ENCODE data around the gene FAM124A.

Gene FAM124A

GRCh38 chr13:51222037-51222685, at the start of gene FAM124A:
Gene FAM124A (plus strand): TSS chr13:51222398. CDS start chr13:51222502, 104 bp downstream.
- peak; percentile 54 for DNase-seq

GRCh38 chr13:51175021-51175420, 47.2 kb upstream of the FAM124A start:
- no peak for DNase-seq

- DNase-seq: no peak
Measured at GRCh38 chr13:51175639-51176038, 46.6 kb upstream of the FAM124A start.

- DNase-seq: no peak
Measured at GRCh38 chr13:51177188-51177587, 45.0 kb upstream of the FAM124A start.

GRCh38 chr13:51178456-51179074, 43.6 kb upstream of the FAM124A start:
- DNase-seq: no peak

- no peak for DNase-seq
Measured at GRCh38 chr13:51179432-51179971, 42.7 kb upstream of the FAM124A start.

GRCh38 chr13:51180853-51181511, 41.2 kb upstream of the FAM124A start:
- DNase-seq: no peak

GRCh38 chr13:51181786-51182383, 40.3 kb upstream of the FAM124A start:
- no peak for DNase-seq

GRCh38 chr13:51191743-51192142, 30.5 kb upstream of the FAM124A start:
- DNase-seq: no peak

- DNase-seq: no peak
Measured at GRCh38 chr13:51192348-51192747, 29.9 kb upstream of the FAM124A start.

GRCh38 chr13:51193387-51193786, 28.8 kb upstream of the FAM124A start:
- no peak for DNase-seq

- no peak for DNase-seq
Measured at GRCh38 chr13:51194942-51195341, 27.3 kb upstream of the FAM124A start.

- DNase-seq: no peak
Measured at GRCh38 chr13:51201886-51202285, 20.3 kb upstream of the FAM124A start.

- DNase-seq: no peak
Measured at GRCh38 chr13:51202477-51203046, 19.6 kb upstream of the FAM124A start.

GRCh38 chr13:51206584-51206983, 15.6 kb upstream of the FAM124A start:
- DNase-seq: no peak

- no peak for DNase-seq
Measured at GRCh38 chr13:51207881-51208280, 14.3 kb upstream of the FAM124A start.

- DNase-seq: no peak
Measured at GRCh38 chr13:51208716-51209115, 13.5 kb upstream of the FAM124A start.

- no peak for DNase-seq
Measured at GRCh38 chr13:51211910-51212309, 10.3 kb upstream of the FAM124A start.

GRCh38 chr13:51212758-51213157, 9.4 kb upstream of the FAM124A start:
- no peak for DNase-seq

GRCh38 chr13:51213173-51213728, 8.9 kb upstream of the FAM124A start:
- DNase-seq: no peak

- DNase-seq: no peak
Measured at GRCh38 chr13:51218626-51219025, 3.6 kb upstream of the FAM124A start.

GRCh38 chr13:51220706-51221105, 1.5 kb upstream of the FAM124A start:
- DNase-seq: no peak

- DNase-seq: no peak
Measured at GRCh38 chr13:51221108-51221507, 1.1 kb upstream of the FAM124A start.
